IMR-90 (cell line): ENCODE results near the gene ARMH1. TPM values are rescaled to one million over a fixed set of nuclear protein-coding genes. Genes with fewer than 3 reads are reported as not detected.

Experiments used
- ATAC-seq: fragments of 200-7000 bp; cut with Tn5 transposase; 2 replicates; pipeline ENCODE4 v1.9.1; 2020; ENCODE audit warnings: low read depth, mild to moderate bottlenecking, moderate library complexity
- BruUV-seq: library from RNA; stranded (reverse); fragments of 400-500 nt; replicated peaks from 2 replicates; lab custom pipeline; 2021; lab: Mats Ljungman, UMichigan
- CTCF ChIA-PET: fragments of 300-600 bp; formaldehyde crosslinking; extraction: SDS; loops from one replicate; lab custom pipeline; 2021; ENCODE audit warnings: antibody characterized with exemption; lab: Yijun Ruan, JAX
- POLR2A ChIA-PET: fragments of 300-600 bp; sonication (Branson Sonifier 250); formaldehyde crosslinking; loops from one replicate; lab custom pipeline; 2022; ENCODE audit warnings: antibody characterized with exemption; ENCODE audit not compliant: unreplicated experiment; lab: Charles Lee
- DNase-seq: peaks from one replicate; pipeline ENCODE4 v3.0.0; 2013
- H2AFZ ChIP-seq: replicated peaks from 2 replicates; pipeline ENCODE3; 2013; ENCODE audit warnings: low read length, mild to moderate bottlenecking; ENCODE audit not compliant: poor library complexity
- H2AK5ac ChIP-seq: 2 replicates; pipeline ENCODE4 v1.6.1; 2013; ENCODE audit warnings: low read depth, low read length, inconsistent platforms
- H2AK9ac ChIP-seq: replicated peaks from 2 replicates; pipeline ENCODE3; 2013; ENCODE audit warnings: mild to moderate bottlenecking, low read depth, low read length, moderate library complexity; ENCODE audit not compliant: poor library complexity
- H2BK120ac ChIP-seq: 2 replicates; pipeline ENCODE4 v1.6.1; 2013; ENCODE audit warnings: low read depth, low read length, inconsistent platforms
- H2BK15ac ChIP-seq: 3 replicates; pipeline ENCODE4 v1.6.1; 2013; ENCODE audit warnings: low read depth, low read length, inconsistent platforms
- H2BK20ac ChIP-seq: 2 replicates; pipeline ENCODE4 v1.6.1; 2013; ENCODE audit warnings: low read depth, mild to moderate bottlenecking, inconsistent platforms, low read length, moderate library complexity
- H2BK5ac ChIP-seq: 2 replicates; pipeline ENCODE4 v1.6.1; 2013; ENCODE audit warnings: mild to moderate bottlenecking, low read depth, low read length, inconsistent platforms; ENCODE audit not compliant: poor library complexity, severe bottlenecking
- H3K14ac ChIP-seq: replicated peaks from 2 replicates; pipeline ENCODE4 v1.6.1; 2013; ENCODE audit warnings: low read depth, low read length, inconsistent platforms
- H3K18ac ChIP-seq: 2 replicates; pipeline ENCODE4 v1.6.1; 2013; ENCODE audit warnings: low read depth, low read length, control low read depth
- H3K23ac ChIP-seq: 2 replicates; pipeline ENCODE4 v1.6.1; 2013; ENCODE audit warnings: low read depth, low read length, inconsistent platforms
- H3K27ac ChIP-seq: 2 replicates; pipeline ENCODE4 v1.5.1; 2013; ENCODE audit warnings: mild to moderate bottlenecking, control low read depth, low read length; ENCODE audit not compliant: insufficient read depth
- H3K27me3 ChIP-seq: 2 replicates; pipeline ENCODE4 v1.6.1; 2013; ENCODE audit warnings: low read length; ENCODE audit not compliant: control insufficient read depth, insufficient read depth
- H3K36me3 ChIP-seq: 2 replicates; pipeline ENCODE4 v1.6.1; 2013; ENCODE audit warnings: low read length, mixed read lengths; ENCODE audit not compliant: control insufficient read depth, insufficient read depth
- H3K4ac ChIP-seq: 2 replicates; pipeline ENCODE4 v1.6.1; 2013; ENCODE audit warnings: low read depth, low read length, inconsistent platforms
- H3K4me1 ChIP-seq: 2 replicates; pipeline ENCODE4 v1.6.1; 2013; ENCODE audit warnings: low read length, mixed read lengths; ENCODE audit not compliant: control insufficient read depth, insufficient read depth
- H3K4me2 ChIP-seq: 2 replicates; pipeline ENCODE4 v1.6.1; 2013; ENCODE audit warnings: low read depth, mild to moderate bottlenecking, control low read depth, low read length, moderate library complexity
- H3K4me3 ChIP-seq: 2 replicates; pipeline ENCODE4 v1.5.1; 2013; ENCODE audit warnings: low read depth, mild to moderate bottlenecking, control low read depth, low read length, moderate library complexity; ENCODE audit not compliant: insufficient read depth
- H3K56ac ChIP-seq: 2 replicates; pipeline ENCODE4 v1.6.1; 2013; ENCODE audit warnings: low read length, inconsistent platforms; ENCODE audit not compliant: insufficient read depth; ENCODE audit errors: extremely low read depth
- H3K79me1 ChIP-seq, 2 experiments: 2 replicates each; pipeline ENCODE4 v1.6.1; 2013; ENCODE audit warnings: low read length in 2 of 2, inconsistent platforms in 1 of 2, low read depth in 1 of 2
- H3K9ac ChIP-seq: 2 replicates; pipeline ENCODE4 v1.6.1; 2013; ENCODE audit warnings: low read depth, low read length, control low read depth
- H3K9me1 ChIP-seq: 2 replicates; pipeline ENCODE4 v1.6.1; 2013; ENCODE audit warnings: low read length, inconsistent platforms; ENCODE audit not compliant: insufficient read depth
- H3K9me3 ChIP-seq: 2 replicates; pipeline ENCODE4 v1.6.1; 2013; ENCODE audit warnings: low read length; ENCODE audit not compliant: control insufficient read depth, insufficient read depth
- H4K20me1 ChIP-seq: 2 replicates; pipeline ENCODE4 v1.6.1; 2013; ENCODE audit warnings: low read length, inconsistent platforms; ENCODE audit not compliant: insufficient read depth
- H4K5ac ChIP-seq: 2 replicates; pipeline ENCODE4 v1.6.1; 2013; ENCODE audit warnings: mild to moderate bottlenecking, low read depth, low read length, control low read depth
- H4K8ac ChIP-seq, 2 experiments: 2 replicates each; pipeline ENCODE4 v1.6.1; 2013; ENCODE audit warnings: low read depth in 2 of 2, low read length in 2 of 2, control low read depth in 1 of 2, inconsistent platforms in 1 of 2
- H4K91ac ChIP-seq: 2 replicates; pipeline ENCODE4 v1.6.1; 2013; ENCODE audit warnings: low read depth, low read length, inconsistent platforms; ENCODE audit not compliant: insufficient read depth
- CEBPB ChIP-seq: IDR thresholded peaks from 2 replicates; pipeline ENCODE4 v1.6.1; 2012; ENCODE audit warnings: low read depth, low read length, improper control_type of control experiment
- CHD1 ChIP-seq: IDR thresholded peaks from 2 replicates; pipeline ENCODE4 v1.6.1; 2012; ENCODE audit warnings: low read depth, low read length, improper control_type of control experiment
- CTCF ChIP-seq: conservative IDR thresholded peaks from 2 replicates; pipeline ENCODE4 v1.5.1; 2012; ENCODE audit warnings: mild to moderate bottlenecking, low read depth, low read length, improper control_type of control experiment
- FOS ChIP-seq: fragments of 150-350 bp; IDR thresholded peaks from 2 replicates; pipeline ENCODE4 v1.6.1; 2016; ENCODE audit warnings: low read depth, low read length
- MAFK ChIP-seq: IDR thresholded peaks from 2 replicates; pipeline ENCODE4 v1.6.1; 2012; ENCODE audit warnings: low read depth, low read length, improper control_type of control experiment
- MAZ ChIP-seq: IDR thresholded peaks from 2 replicates; pipeline ENCODE4 v1.6.1; 2012; ENCODE audit warnings: low read depth, mild to moderate bottlenecking, low read length, improper control_type of control experiment, moderate library complexity, borderline replicate concordance
- MXI1 ChIP-seq: IDR thresholded peaks from 2 replicates; pipeline ENCODE4 v1.6.1; 2012; ENCODE audit warnings: low read depth, mild to moderate bottlenecking, low read length, moderate library complexity, borderline replicate concordance
- NFE2L2 ChIP-seq: fragments of 150-350 bp; IDR thresholded peaks from 2 replicates; pipeline ENCODE4 v1.6.1; 2016; ENCODE audit warnings: low read depth, mild to moderate bottlenecking, low read length
- POLR2A ChIP-seq: IDR thresholded peaks from 2 replicates; pipeline ENCODE4 v1.6.1; 2012; ENCODE audit warnings: mild to moderate bottlenecking, low read depth, low read length
- RAD21 ChIP-seq: IDR thresholded peaks from 2 replicates; pipeline ENCODE4 v1.6.1; 2012; ENCODE audit warnings: low read length, improper control_type of control experiment
- RCOR1 ChIP-seq: IDR thresholded peaks from 2 replicates; pipeline ENCODE4 v1.6.1; 2012; ENCODE audit warnings: mild to moderate bottlenecking, low read length, improper control_type of control experiment; ENCODE audit not compliant: insufficient replicate concordance
- RFX5 ChIP-seq: IDR thresholded peaks from 2 replicates; pipeline ENCODE4 v1.8.0; 2012; ENCODE audit warnings: low read depth, mild to moderate bottlenecking, low read length, moderate library complexity
- SMC3 ChIP-seq: fragments of 150-350 bp; IDR thresholded peaks from 2 replicates; pipeline ENCODE4 v1.6.1; 2016; ENCODE audit warnings: low read depth, mild to moderate bottlenecking, antibody characterized with exemption, low read length, moderate library complexity
- USF2 ChIP-seq: fragments of 150-350 bp; IDR thresholded peaks from 2 replicates; pipeline ENCODE4 v1.6.1; 2017; ENCODE audit warnings: mild to moderate bottlenecking, antibody characterized with exemption, low read length, low read depth
- WGBS, 2 experiments: methylation state at CpG; one replicate each; pipeline versions ENCODE4 v1.1.5 to v1.1.7; 2013; ENCODE audit warnings: missing lambda C conversion rate in 2 of 2; ENCODE audit not compliant: insufficient read length in 1 of 2; ENCODE audit errors: extremely low coverage in 2 of 2; 5-methylcytosine and 5-hydroxymethylcytosine counted together
- dilution Hi-C: fragments of 300-500 bp; cut with HindIII; formaldehyde crosslinking; loops from one replicate; pipeline ENCODE4 v1.14.3; 2018; ENCODE audit warnings: low sequenced_read_pairs; ENCODE audit not compliant: unreplicated experiment
- in situ Hi-C: fragments of 300-500 bp; cut with MboI; formaldehyde crosslinking; loops from 3 replicates; pipeline ENCODE4 v1.14.3; 2019; ENCODE audit warnings: low sequenced_read_pairs, inconsistent platforms, mixed read lengths
- intact Hi-C: fragments of 100-400 bp; cut with micrococcal nuclease; formaldehyde crosslinking; loops from 2 replicates; pipeline ENCODE4 v1.10.0; 2022
- polyA plus RNA-seq, 3 experiments: library from polyadenylated mRNA; depleted of rRNA; stranded (reverse); fragments of >200 nt; gene quantifications; 2 replicates each; pipeline ENCODE4 v1.2.3, GENCODE V29; 2012; ENCODE audit warnings: low replicate concordance in 1 of 3
- total RNA-seq: library from RNA; depleted of rRNA; stranded (reverse); fragments of >200 nt; gene quantifications from 2 replicates; pipeline ENCODE4 v1.2.3, GENCODE V29; 2012

Gene ARMH1
- total and polyA plus RNA-seq, 2 of the 4 experiments (the other 2 are of a cell fraction) = 0.36 to 0.72 TPM

GRCh38 chr1:44678626-44679025, 4.1 kb downstream of the ARMH1 start:
- TF ChIP-seq RAD21 (no peak), POLR2A (no peak), RCOR1 (no peak), MAFK (no peak), MXI1 (no peak), CTCF (no peak), USF2 (no peak), FOS (no peak), RFX5 (no peak), CHD1 (no peak), MAZ (no peak), CEBPB (no peak), SMC3 (no peak), NFE2L2 (no peak)
- Histone ChIP-seq H4K5ac (no peak overlapping the region), H2BK15ac (no peak overlapping the region), H3K27me3 (no peaks in the 10 kb centered on the region), H3K4me2 (no peak overlapping the region), H2AK9ac (no peak overlapping the region), H3K9me3 (no peaks in the 10 kb centered on the region), H2AK5ac (no peak overlapping the region), H3K4me1 (peaks cover 6% of the 10 kb centered on the region), H4K8ac (no peak overlapping the region), H4K20me1 (no peaks in the 10 kb centered on the region), H3K9ac (no peak overlapping the region), H3K18ac (no peak overlapping the region), H2AFZ (no peak overlapping the region), H4K91ac (no peak overlapping the region), H3K36me3 (no peaks in the 10 kb centered on the region), H3K27ac (no peak overlapping the region), H3K4ac (no peak overlapping the region), H2BK5ac (no peak overlapping the region), H3K9me1 (peaks cover 6% of the 10 kb centered on the region), H2BK120ac (no peak overlapping the region), H3K4me3 (no peak overlapping the region), H3K23ac (no peak overlapping the region), H3K56ac (no peak overlapping the region), H3K79me1 (peaks cover 5 to 6% of the 10 kb centered on the region in 2 experiments; a peak in 3 of 4 replicates), H3K14ac (no peak overlapping the region), H2BK20ac (no peak overlapping the region)
- intact Hi-C loops (no loop called here), in situ Hi-C loops (no loop called here), dilution Hi-C loops (no loop called here)
- ATAC-seq = no peak
- 60% methylated on average over 1 of the region's 4 CpGs; no CpG with 5 or more reads in 1 of the 2 experiments for WGBS, 2 experiments
- POLR2A ChIA-PET = no interaction called here
- DNase-seq = no peak
- BruUV-seq = no TSS peak
- CTCF ChIA-PET = no interaction called here
